ENCODE measurements around the gene ACTL7A. TPM values are rescaled to one million over a fixed set of nuclear protein-coding genes. Genes with fewer than 3 reads are reported as not detected.

ACTL7A gene, protein sequence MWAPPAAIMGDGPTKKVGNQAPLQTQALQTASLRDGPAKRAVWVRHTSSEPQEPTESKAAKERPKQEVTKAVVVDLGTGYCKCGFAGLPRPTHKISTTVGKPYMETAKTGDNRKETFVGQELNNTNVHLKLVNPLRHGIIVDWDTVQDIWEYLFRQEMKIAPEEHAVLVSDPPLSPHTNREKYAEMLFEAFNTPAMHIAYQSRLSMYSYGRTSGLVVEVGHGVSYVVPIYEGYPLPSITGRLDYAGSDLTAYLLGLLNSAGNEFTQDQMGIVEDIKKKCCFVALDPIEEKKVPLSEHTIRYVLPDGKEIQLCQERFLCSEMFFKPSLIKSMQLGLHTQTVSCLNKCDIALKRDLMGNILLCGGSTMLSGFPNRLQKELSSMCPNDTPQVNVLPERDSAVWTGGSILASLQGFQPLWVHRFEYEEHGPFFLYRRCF
- total RNA-seq (2014; rRNA removed; shearing (Covaris generic)) = not detected in 2 replicates

GRCh38 chr9:108861997-108862396, at the start of gene ACTL7A:
Gene ACTL7A, plus strand, starts transcription at chr9:108862266. Its CDS starts 57 bp downstream, at chr9:108862323.
- no peak for DNase-seq (ENCODE audit: low read depth in 1 of 2, low spot score in 2 of 2)
- Histone ChIP-seq H3K27ac (no peak within 1 kb of the TSS), H3K4me1 (replicated peaks) (no peaks in the 10 kb centered on the region), H3K27me3 (replicated peaks) (no peaks in the 10 kb centered on the region), H3K36me3 (no peaks in the 10 kb centered on the region), H3K9me3 (replicated peaks) (no peaks in the 10 kb centered on the region), H3K4me3 (no peak within 1 kb of the TSS)

- Histone ChIP-seq H3K9me3 (replicated peaks) (no peaks in the 10 kb centered on the region), H3K4me3 (no peak overlapping the region), H3K27me3 (replicated peaks) (no peaks in the 10 kb centered on the region), H3K4me1 (replicated peaks) (peaks cover 3% of the 10 kb centered on the region; the same call in 1 of the 2 replicates), H3K27ac (no peak overlapping the region), H3K36me3 (no peaks in the 10 kb centered on the region)
- no peak for DNase-seq (ENCODE audit: low read depth in 1 of 2, low spot score in 2 of 2)
Measured at GRCh38 chr9:108812396-108813025, 49.6 kb upstream of the ACTL7A start.

DNA sequence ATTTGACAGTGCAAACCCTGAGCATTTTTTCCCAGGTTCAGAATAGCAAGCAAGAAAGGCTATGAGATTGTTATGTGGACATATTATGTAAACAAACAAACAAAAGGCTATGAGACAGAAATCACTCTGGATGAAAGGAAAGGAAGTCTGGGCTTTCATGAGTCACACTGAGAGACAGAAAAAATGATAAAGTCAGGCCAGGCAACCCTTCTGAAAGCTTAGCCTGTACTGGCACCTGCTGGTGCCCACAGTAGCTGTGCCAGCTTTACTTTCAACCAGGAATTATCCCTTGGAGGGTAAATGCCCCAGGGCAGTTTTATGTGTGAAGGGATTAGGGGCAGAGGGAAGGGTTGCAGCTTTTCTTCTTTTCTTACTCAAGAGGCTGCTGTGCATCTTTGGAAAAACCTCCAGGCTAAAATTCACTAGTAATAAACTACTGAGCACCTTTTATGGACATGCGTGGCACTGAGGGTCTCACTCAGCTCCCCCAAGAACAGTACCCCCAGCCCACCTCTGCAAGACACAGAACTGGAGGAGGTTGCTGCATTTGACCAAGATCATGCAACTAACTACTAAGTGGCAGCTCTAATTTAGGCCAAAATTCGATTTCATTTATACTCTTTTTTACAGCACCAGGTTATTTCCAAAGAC, 48.0 kb upstream of the ACTL7A start:
- Histone ChIP-seq H3K27ac (no peak overlapping the region), H3K4me3 (no peak overlapping the region), H3K4me1 (replicated peaks) (peaks cover 3% of the 10 kb centered on the region; the same call in 1 of the 2 replicates), H3K36me3 (no peaks in the 10 kb centered on the region), H3K9me3 (replicated peaks) (no peaks in the 10 kb centered on the region), H3K27me3 (replicated peaks) (no peaks in the 10 kb centered on the region)
- DNase-seq (ENCODE audit: low read depth in 1 of 2, low spot score in 2 of 2) = peak in 1 of 2 experiments; percentile 27

- Histone ChIP-seq H3K4me3 (no peak overlapping the region), H3K27me3 (replicated peaks) (no peaks in the 10 kb centered on the region), H3K9me3 (replicated peaks) (no peaks in the 10 kb centered on the region), H3K4me1 (replicated peaks) (peaks cover 3% of the 10 kb centered on the region; the same call in 1 of the 2 replicates), H3K36me3 (no peaks in the 10 kb centered on the region), H3K27ac (no peak overlapping the region)
- DNase-seq (ENCODE audit: low read depth in 1 of 2, low spot score in 2 of 2) = no peak
Measured at GRCh38 chr9:108815156-108815555, 46.9 kb upstream of the ACTL7A start.

GRCh38 chr9:108816037-108816436, 46.0 kb upstream of the ACTL7A start:
- Histone ChIP-seq H3K4me3 (no peak overlapping the region), H3K9me3 (replicated peaks) (no peaks in the 10 kb centered on the region), H3K27ac (no peak overlapping the region), H3K4me1 (replicated peaks) (peaks cover 3% of the 10 kb centered on the region; the same call in 1 of the 2 replicates), H3K27me3 (replicated peaks) (no peaks in the 10 kb centered on the region), H3K36me3 (no peaks in the 10 kb centered on the region)
- no peak for DNase-seq (ENCODE audit: low read depth in 1 of 2, low spot score in 2 of 2)

- no peak for DNase-seq (ENCODE audit: low read depth in 1 of 2, low spot score in 2 of 2)
- Histone ChIP-seq H3K4me1 (replicated peaks) (no peaks in the 10 kb centered on the region), H3K9me3 (replicated peaks) (no peaks in the 10 kb centered on the region), H3K36me3 (no peaks in the 10 kb centered on the region), H3K4me3 (no peak overlapping the region), H3K27ac (no peak overlapping the region), H3K27me3 (replicated peaks) (no peaks in the 10 kb centered on the region)
Measured at GRCh38 chr9:108823829-108824228, 38.2 kb upstream of the ACTL7A start.

DNA sequence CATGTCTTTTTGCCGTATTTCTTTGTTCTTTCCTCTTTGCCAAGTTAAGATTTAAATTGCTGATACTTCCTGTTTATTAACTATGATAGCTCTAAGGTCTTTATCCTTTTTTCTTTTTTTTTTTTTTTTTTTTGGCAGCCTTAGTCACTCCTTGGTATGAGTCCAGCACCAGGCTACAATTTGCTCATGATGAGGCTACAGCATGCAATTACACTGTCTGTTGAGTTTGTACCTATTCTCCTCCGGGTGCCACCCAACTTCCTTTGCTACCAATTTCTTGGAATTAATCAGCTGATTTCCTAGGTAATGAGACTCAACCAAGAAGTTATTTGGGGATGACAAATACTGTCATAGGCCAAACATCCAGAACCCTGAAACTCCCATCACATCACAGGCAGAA, 31.8 kb upstream of the ACTL7A start:
- Histone ChIP-seq H3K36me3 (no peaks in the 10 kb centered on the region), H3K27ac (no peak overlapping the region), H3K4me1 (replicated peaks) (no peaks in the 10 kb centered on the region), H3K27me3 (replicated peaks) (0 out of 2 replicates have a peak, but pooled peaks cover 3% of the 10 kb centered on the region), H3K4me3 (no peak overlapping the region), H3K9me3 (replicated peaks) (no peaks in the 10 kb centered on the region)
- DNase-seq (ENCODE audit: low read depth in 1 of 2, low spot score in 2 of 2) = no peak

DNA sequence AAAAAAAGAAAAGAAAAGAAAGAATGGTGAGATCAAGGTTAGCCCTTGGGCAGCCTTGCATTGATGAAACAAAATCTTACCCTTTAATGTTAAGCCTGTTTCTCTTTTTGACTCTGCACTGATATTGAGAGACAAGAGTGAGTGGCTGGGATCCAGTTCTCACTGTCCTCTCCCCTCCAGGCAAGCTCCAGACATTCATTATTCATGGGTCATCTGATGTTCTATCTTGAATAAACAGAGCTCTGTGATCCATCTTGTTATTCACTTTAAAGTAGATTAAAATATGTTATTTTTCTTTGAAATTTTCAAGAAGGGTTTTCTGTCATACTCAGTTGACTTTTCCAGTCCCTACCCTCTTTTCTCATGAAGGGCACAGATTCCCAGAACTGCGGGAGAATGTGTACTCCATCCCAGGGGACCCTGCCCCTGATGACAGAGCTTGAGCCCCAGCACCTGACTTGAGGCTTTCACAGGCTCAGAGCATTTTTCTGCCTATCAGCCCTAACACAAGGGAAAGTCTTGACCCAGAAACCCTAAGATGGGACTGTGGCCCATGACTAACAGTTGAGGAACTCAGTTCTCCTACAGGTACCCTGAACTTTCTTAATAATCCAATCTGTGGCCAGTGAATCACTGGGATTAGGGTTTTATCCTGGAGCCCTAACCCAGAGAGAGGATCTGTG, 30.4 kb upstream of the ACTL7A start:
- no peak overlapping the region for H3K4me3 ChIP-seq
- DNase-seq (ENCODE audit: low read depth in 1 of 2, low spot score in 2 of 2) = no peak
- no peaks in the 10 kb centered on the region for H3K9me3 ChIP-seq (replicated peaks)

GRCh38 chr9:108832179-108832500, 29.9 kb upstream of the ACTL7A start:
- Histone ChIP-seq H3K4me1 (replicated peaks) (no peaks in the 10 kb centered on the region), H3K36me3 (no peaks in the 10 kb centered on the region), H3K4me3 (no peak overlapping the region), H3K27ac (no peak overlapping the region), H3K9me3 (replicated peaks) (no peaks in the 10 kb centered on the region), H3K27me3 (replicated peaks) (0 out of 2 replicates have a peak, but pooled peaks cover 3% of the 10 kb centered on the region)
- no peak for DNase-seq (ENCODE audit: low read depth in 1 of 2, low spot score in 2 of 2)

More for the DNA sequence above, 30.4 kb upstream of the ACTL7A start:
- Histone ChIP-seq H3K27ac (no peak overlapping the region), H3K27me3 (replicated peaks) (0 out of 2 replicates have a peak, but pooled peaks cover 3% of the 10 kb centered on the region), H3K4me1 (replicated peaks) (no peaks in the 10 kb centered on the region), H3K36me3 (no peaks in the 10 kb centered on the region)

GRCh38 chr9:108834959-108835665, 27.0 kb upstream of the ACTL7A start:
- Histone ChIP-seq H3K27me3 (replicated peaks) (0 out of 2 replicates have a peak, but pooled peaks cover 3% of the 10 kb centered on the region), H3K4me1 (replicated peaks) (no peaks in the 10 kb centered on the region), H3K27ac (no peak overlapping the region), H3K36me3 (no peaks in the 10 kb centered on the region), H3K9me3 (replicated peaks) (no peaks in the 10 kb centered on the region), H3K4me3 (no peak overlapping the region)
- no peak for DNase-seq (ENCODE audit: low read depth in 1 of 2, low spot score in 2 of 2)

DNA sequence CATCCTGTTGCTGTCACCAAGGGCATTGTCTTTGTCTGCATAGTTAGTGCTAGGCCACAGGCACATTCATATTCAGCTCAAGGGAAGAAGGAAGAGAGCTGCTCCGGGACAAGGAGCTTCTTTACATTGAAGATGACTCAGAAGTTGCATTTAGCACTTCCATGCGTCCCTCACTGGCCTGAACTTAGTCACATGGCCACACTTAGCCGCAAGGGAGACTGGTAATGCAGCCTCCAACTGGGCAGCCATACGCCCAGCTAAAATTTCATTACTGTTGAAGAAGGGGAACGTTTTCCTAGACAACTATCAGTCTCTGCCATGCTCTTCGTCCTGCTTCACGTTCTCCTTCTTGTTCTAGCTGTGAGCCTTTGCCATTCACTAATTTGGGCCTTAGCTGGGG, 26.2 kb upstream of the ACTL7A start:
- H3K9me3 ChIP-seq (replicated peaks) = no peaks in the 10 kb centered on the region
- H3K36me3 ChIP-seq = no peaks in the 10 kb centered on the region
- no peak for DNase-seq (ENCODE audit: low read depth in 1 of 2, low spot score in 2 of 2)
- no peaks in the 10 kb centered on the region for H3K4me1 ChIP-seq (replicated peaks)
- H3K27ac ChIP-seq = no peak overlapping the region
- H3K27me3 ChIP-seq (replicated peaks) = 0 out of 2 replicates have a peak, but pooled peaks cover 3% of the 10 kb centered on the region
- no peak overlapping the region for H3K4me3 ChIP-seq

DNA sequence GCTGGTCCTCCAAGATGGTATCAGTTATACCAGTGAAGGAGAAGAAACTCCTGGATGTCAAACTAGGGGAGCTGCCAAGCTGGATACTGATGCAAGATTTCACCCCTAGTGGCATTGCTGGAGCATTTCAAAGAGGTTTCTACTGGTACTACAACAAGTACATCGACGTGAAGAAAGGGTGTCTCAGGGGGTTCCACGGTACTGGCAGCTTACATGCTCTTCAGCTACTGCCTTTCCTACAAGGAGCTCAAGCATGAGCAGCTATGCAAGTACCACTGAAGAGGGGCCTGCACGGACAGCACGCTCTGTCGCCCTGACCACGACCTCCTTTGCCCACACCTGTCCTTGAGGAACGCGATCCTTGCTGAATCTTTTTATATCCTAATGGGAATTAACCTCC, 25.7 kb upstream of the ACTL7A start:
- DNase-seq (ENCODE audit: low read depth in 1 of 2, low spot score in 2 of 2) = no peak
- Histone ChIP-seq H3K36me3 (no peaks in the 10 kb centered on the region), H3K4me1 (replicated peaks) (no peaks in the 10 kb centered on the region), H3K27me3 (replicated peaks) (0 out of 2 replicates have a peak, but pooled peaks cover 3% of the 10 kb centered on the region), H3K27ac (no peak overlapping the region), H3K4me3 (no peak overlapping the region), H3K9me3 (replicated peaks) (no peaks in the 10 kb centered on the region)

DNA sequence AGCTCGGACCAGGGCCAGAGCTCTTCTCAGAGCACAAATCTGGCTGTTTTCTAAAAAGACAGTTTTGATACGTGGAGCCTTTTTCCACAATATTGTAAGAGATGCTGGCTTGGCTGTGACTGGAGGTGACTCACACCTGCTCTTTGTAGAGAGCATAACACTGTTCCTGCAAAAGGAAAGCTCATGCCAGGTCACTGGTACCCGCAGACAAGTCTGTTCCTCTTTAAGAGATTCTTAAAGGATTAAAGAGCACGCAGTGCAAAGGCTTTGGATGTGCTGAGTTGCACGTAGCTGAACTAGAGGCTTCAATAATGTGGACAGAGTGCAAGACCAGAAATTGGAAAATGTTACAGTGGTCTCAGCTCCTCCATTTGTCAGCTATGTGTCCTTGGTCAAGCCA, 25.3 kb upstream of the ACTL7A start:
- H3K27me3 ChIP-seq (replicated peaks) = 0 out of 2 replicates have a peak, but pooled peaks cover 3% of the 10 kb centered on the region
- no peaks in the 10 kb centered on the region for H3K9me3 ChIP-seq (replicated peaks)
- no peaks in the 10 kb centered on the region for H3K36me3 ChIP-seq
- DNase-seq (ENCODE audit: low read depth in 1 of 2, low spot score in 2 of 2) = no peak
- H3K4me3 ChIP-seq = no peak overlapping the region
- H3K27ac ChIP-seq = no peak overlapping the region
- H3K4me1 ChIP-seq (replicated peaks) = no peaks in the 10 kb centered on the region

All from SJSA1 (cell line).